ENCODE data around the gene STK26.
"Not testable (repeated sequence)": the region's sequence is repeated elsewhere in the genome, so short reads cannot be mapped to it uniquely, and the experiment has no call there.

Gene STK26

GRCh38 chrX:132022967-132023895 is at the start of gene STK26:
TSS of gene STK26 (plus strand) at chrX:132023302. CDS start at chrX:132023618, 316 bp downstream.
- DNase-seq = peak; percentile 87

DNA sequence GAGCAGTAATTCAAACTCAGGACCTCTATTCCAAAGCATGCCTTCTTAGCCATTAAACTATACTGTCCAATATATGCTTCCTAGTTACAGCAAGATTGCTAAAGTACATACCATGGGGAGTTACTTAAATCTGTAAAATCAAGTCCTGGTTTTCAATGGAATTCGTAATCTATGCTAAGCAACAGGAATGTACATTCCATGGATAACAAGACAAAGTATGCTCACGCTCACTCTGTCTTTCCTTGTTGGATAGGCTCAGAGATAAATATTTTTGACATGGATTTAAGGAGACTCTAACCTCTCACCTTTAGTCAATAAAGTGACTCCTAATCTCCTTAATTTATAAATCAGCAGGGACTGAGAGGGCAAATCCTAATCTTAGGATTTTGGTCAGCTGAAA is 47.3 kb upstream of the STK26 start:
- no peak for DNase-seq

GRCh38 chrX:131977619-131978018 is 45.5 kb upstream of the STK26 start:
- DNase-seq = no peak

- DNase-seq = no peak
Measured at GRCh38 chrX:131979116-131979515, 44.0 kb upstream of the STK26 start.

- no peak for DNase-seq
Measured at GRCh38 chrX:131985526-131986049, 37.5 kb upstream of the STK26 start.

- no peak for DNase-seq
Measured at GRCh38 chrX:131987252-131987651, 35.9 kb upstream of the STK26 start.

- no peak for DNase-seq
Measured at GRCh38 chrX:131988236-131988635, 34.9 kb upstream of the STK26 start.

GRCh38 chrX:132001127-132001526 is 22.0 kb upstream of the STK26 start:
- DNase-seq = no peak

DNA sequence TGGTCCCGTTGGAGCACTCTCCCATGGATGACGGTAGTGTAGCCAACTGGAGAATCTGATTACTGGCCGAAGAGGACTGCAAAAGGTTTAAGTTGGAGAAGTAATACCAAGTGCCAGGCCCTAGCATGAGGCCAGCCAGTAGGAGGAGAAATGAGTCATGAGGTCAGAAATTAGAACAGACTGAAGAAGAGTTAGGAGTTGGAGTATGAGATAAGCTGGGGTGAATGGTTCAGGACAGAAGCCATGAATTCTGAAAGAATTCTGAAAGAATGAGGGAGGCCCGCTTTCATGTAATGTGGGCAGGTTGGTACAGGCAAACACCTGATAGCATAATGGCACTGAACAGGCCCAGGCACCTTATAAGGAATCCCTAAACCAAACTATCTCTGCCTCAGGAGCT is 18.4 kb upstream of the STK26 start:
- no peak for DNase-seq

- DNase-seq = no peak
Measured at GRCh38 chrX:132009350-132009749, 13.8 kb upstream of the STK26 start.

DNA sequence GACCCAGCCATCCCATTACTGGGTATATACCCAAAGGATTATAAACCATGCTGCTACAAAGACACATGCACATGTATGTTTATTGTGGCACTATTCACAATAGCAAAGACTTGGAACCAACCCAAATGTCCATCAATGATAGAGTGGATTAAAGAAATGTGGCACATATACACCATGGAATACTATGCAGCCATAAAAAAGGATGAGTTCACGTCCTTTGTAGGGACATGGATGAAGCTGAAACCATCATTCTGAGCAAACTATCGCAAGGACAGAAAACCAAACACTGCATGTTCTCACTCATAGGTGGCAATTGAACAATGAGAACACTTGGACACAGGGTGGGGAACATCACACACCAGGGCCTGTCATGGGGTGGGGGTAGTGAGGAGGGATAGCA is 12.9 kb upstream of the STK26 start:
- DNase-seq = not testable (repeated sequence)

GRCh38 chrX:132015875-132016274 is 7.2 kb upstream of the STK26 start:
- DNase-seq = no peak

DNA sequence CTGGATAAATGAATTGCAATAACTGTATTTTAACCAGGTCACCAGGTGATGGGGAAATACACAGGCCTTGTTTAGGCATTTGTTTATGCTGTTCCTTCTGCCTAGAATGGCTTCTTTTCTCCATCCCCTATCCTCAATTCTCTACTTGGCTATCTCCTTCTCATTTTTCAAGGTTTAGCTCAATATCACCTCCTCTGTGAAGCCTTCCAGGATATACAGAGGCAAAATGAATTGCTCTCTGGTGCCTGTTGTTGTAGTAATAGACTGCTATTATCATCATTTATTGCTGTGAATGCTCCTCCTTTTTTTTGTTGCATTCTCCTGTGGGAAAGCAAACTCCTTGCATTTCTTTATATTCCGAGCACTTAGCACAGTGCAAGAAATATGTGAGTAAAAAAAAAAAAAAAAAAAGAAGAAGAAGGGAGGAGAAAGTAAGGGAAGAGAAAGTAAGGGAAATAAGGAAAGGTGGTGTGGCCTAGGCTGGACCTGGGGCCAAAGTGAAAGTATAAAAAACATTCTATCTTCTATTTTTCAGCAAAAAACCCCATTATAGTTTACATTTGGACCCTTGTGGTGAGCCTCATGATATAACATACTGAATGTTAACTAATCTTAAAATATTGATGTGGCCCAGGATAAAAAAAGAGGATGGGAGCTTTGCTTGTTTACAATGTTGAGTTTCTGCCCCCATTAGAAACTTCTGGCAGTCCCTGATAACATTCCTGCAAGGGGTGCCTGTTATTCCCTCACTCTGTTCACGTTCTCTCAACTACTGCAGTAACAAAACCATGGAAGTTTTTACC is 6.3 kb upstream of the STK26 start:
- no peak for DNase-seq

- DNase-seq = no peak
Measured at GRCh38 chrX:132017431-132018185, 5.5 kb upstream of the STK26 start.

DNA sequence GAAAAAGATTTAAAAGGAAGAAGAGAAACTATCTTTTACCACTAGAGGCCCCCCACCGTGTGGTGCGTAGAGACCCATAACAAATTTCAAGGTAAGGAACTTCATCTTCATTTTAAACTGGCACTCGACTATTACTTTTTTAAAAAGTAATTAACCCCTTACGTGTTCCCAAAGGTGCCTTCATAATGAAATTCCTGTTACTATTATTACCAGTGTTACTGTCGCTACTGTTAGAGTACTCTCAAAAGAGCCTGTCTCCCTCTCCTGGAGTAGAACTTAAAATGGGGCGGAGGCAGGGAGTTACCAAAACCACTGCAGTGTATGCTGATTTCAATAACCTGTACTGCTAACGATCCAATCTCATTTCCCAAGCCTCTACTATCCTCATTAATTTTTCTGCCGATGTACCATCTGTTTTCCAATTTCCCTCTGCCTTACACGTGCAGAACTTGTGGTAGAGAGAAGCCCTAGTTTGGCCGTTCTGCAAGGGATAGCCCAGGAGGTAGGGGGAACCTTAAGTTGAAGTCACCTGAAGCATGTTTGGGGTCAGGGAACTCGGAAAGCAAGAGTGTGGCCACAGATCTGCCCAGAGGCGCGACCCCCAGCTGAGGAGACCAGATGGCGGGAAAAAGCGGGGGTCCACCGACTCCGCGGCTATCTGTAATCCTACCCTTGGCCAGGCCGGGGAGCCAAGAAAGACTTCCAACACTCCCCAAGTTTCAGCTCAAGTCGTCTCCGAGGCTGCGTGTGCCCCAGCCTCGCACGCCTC is 720 bp upstream of the STK26 start:
- DNase-seq = no peak

GRCh38 chrX:132023896-132024386 is 839 bp downstream of the STK26 start:
- peak; percentile 52 for DNase-seq

DNA sequence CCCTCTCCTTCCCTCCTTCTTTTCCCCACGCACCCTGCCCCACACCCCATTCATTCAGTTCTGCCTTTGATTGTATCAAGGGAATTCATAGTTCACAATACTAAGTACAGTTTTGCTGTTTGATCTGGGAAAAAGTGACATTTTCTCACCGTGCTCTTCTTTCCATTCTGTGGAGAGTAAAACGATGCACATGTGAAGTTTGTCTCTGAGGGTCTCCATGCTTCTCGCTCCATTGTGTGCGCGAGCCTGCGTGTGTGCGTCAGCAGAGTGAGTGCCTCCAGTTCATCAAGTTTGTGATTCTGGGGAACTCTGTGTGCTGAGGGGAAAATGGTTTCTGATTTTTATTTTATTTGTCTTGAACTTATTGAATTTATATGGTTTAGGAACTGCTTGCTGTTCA is 1.9 kb downstream of the STK26 start:
- no peak for DNase-seq

- DNase-seq = no peak
Measured at GRCh38 chrX:132030264-132030663, 7.2 kb downstream of the STK26 start.

DNA sequence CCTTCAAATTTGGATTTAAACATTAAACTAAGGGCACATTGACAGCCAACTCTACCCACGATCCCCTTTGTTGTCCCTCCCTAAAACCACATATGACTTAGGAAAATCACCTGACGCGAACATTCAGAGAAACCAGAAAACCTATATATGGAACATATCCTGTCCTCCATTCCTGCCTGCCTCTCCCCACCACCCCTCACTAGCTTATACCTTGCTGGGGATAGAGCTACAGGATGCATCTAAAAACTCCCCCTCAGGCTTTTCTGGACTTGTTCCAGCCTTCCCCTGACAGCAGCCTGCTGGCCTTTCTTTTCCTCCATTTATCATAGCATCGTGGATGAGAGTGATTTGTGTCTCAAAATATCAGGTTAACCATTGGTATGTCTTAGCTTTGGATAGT is 8.8 kb downstream of the STK26 start:
- DNase-seq = no peak

- DNase-seq = no peak
Measured at GRCh38 chrX:132033166-132033565, 10.1 kb downstream of the STK26 start.

GRCh38 chrX:132034648-132035047 is 11.5 kb downstream of the STK26 start:
- no peak for DNase-seq

- no peak for DNase-seq
Measured at GRCh38 chrX:132037479-132037993, 14.4 kb downstream of the STK26 start.
